GM12878 (cell line): ENCODE data around the gene PDSS1. TPM values are rescaled to one million over a fixed set of nuclear protein-coding genes. Genes with fewer than 3 reads are reported as not detected.
A peak's percentile ranks its signal among the peaks of the same experiment; 100 is the strongest.

ENCODE experiments used
- ATAC-seq: fragments of 200-7000 bp; cut with Tn5 transposase; 3 replicates; pipeline ENCODE4 v1.9.1; 2020; ENCODE audit warnings: mild to moderate bottlenecking, moderate library complexity
- BruUV-seq: library from RNA; stranded (reverse); fragments of 400-500 nt; replicated peaks from 2 replicates; lab custom pipeline; 2021; lab: Mats Ljungman, UMichigan
- CTCF ChIA-PET: fragments of 300-600 bp; sonication (Branson Sonifier 250); formaldehyde crosslinking; extraction: SDS; loops from one replicate; lab custom pipeline; 2021; ENCODE audit warnings: inconsistent platforms; lab: Yijun Ruan, JAX
- POLR2A ChIA-PET: fragments of 350-600 bp; formaldehyde crosslinking; extraction: SDS; loops from one replicate; lab custom pipeline; 2021; ENCODE audit warnings: inconsistent platforms; lab: Charles Lee
- RAD21 ChIA-PET: fragments of 300-600 bp; sonication (Branson Sonifier 250); formaldehyde crosslinking; loops from one replicate; lab custom pipeline; 2023; ENCODE audit warnings: antibody characterized with exemption; ENCODE audit not compliant: unreplicated experiment; lab: Charles Lee
- SMC1A ChIA-PET: fragments of 300-600 bp; sonication (Branson Sonifier 250); formaldehyde crosslinking; loops from one replicate; lab custom pipeline; 2023; ENCODE audit not compliant: unreplicated experiment, uncharacterized antibody; lab: Charles Lee
- DNase-seq: peaks from one replicate; pipeline ENCODE4 v3.0.0-alpha.2; 2011; ENCODE audit warnings: low read depth, low spot score
- FAIRE-seq: peaks from 3 replicates; lab custom pipeline; 2011; peaks lifted over from hg19 to GRCh38; lab: Jason Lieb, UNC
- H2AFZ ChIP-seq: 2 replicates; pipeline ENCODE4 v1.6.0; 2011; ENCODE audit warnings: low read depth, low read length, control low read depth; ENCODE audit not compliant: control insufficient read depth
- H3K27ac ChIP-seq: 2 replicates; pipeline ENCODE4 v1.5.1; 2011; ENCODE audit warnings: control low read depth; ENCODE audit not compliant: control insufficient read depth, insufficient read depth
- H3K27me3 ChIP-seq, 2 experiments: replicated peaks in 1 of 2; 2 replicates each; pipeline versions ENCODE4 v1.6.0 to v1.6.1; 2011; ENCODE audit warnings: low read length in 1 of 2; ENCODE audit not compliant: control insufficient read depth in 2 of 2, insufficient read depth in 2 of 2
- H3K36me3 ChIP-seq, 2 experiments: 2 replicates each; pipeline ENCODE4 v1.5.1; 2011; ENCODE audit warnings: low read length in 1 of 2; ENCODE audit not compliant: control insufficient read depth in 2 of 2, insufficient read depth in 2 of 2
- H3K4me1 ChIP-seq: 2 replicates; pipeline ENCODE4 v1.6.1; 2011; ENCODE audit warnings: mild to moderate bottlenecking, low read length, moderate library complexity, mixed read lengths; ENCODE audit not compliant: control insufficient read depth, insufficient read depth
- H3K4me2 ChIP-seq: 2 replicates; pipeline ENCODE4 v1.6.0; 2011; ENCODE audit warnings: control low read depth; ENCODE audit not compliant: control insufficient read depth, insufficient read depth
- H3K4me3 ChIP-seq: fragments of 200-600 bp; sonication (generic); 2 replicates; pipeline ENCODE4 v1.5.1; 2016
- H3K79me2 ChIP-seq: 2 replicates; pipeline ENCODE4 v1.6.0; 2011; ENCODE audit warnings: low read length; ENCODE audit not compliant: control insufficient read depth, insufficient read depth
- H3K9ac ChIP-seq: 2 replicates; pipeline ENCODE4 v1.8.0; 2011; ENCODE audit warnings: low read length, control low read depth, mixed read lengths; ENCODE audit not compliant: control insufficient read depth, insufficient read depth
- H3K9me3 ChIP-seq: replicated peaks from 3 replicates; pipeline ENCODE4 v1.5.1; 2011; ENCODE audit warnings: mild to moderate bottlenecking, low read length; ENCODE audit not compliant: control insufficient read depth, insufficient read depth
- H4K20me1 ChIP-seq: 2 replicates; pipeline ENCODE4 v1.6.0; 2011; ENCODE audit not compliant: control insufficient read depth, insufficient read depth
- BCL3 ChIP-seq: IDR thresholded peaks from 2 replicates; pipeline ENCODE4 v1.6.1; 2011; ENCODE audit warnings: borderline replicate concordance, low read depth, mild to moderate bottlenecking, moderate library complexity, low read length; ENCODE audit not compliant: insufficient read depth, poor library complexity, severe bottlenecking
- CBFB ChIP-seq: IDR thresholded peaks from 2 replicates; pipeline ENCODE4 v1.6.1; 2016; ENCODE audit warnings: antibody characterized with exemption, low read depth
- CUX1 ChIP-seq: IDR thresholded peaks from 2 replicates; pipeline ENCODE4 v1.6.1; 2012; ENCODE audit warnings: improper control_type of control experiment, low read depth, low read length; ENCODE audit not compliant: insufficient replicate concordance
- E2F8 ChIP-seq: fragments of 450-650 bp; IDR thresholded peaks from 2 replicates; pipeline ENCODE4 v1.6.1; 2018; ENCODE audit warnings: mild to moderate bottlenecking, low read depth, moderate library complexity; ENCODE audit not compliant: partially characterized antibody
- FOXK2 ChIP-seq: fragments of 450-650 bp; IDR thresholded peaks from 2 replicates; pipeline ENCODE4 v1.6.1; 2017; ENCODE audit warnings: mild to moderate bottlenecking, moderate library complexity
- PBX3 ChIP-seq: IDR thresholded peaks from 2 replicates; pipeline ENCODE4 v1.6.1; 2011; ENCODE audit warnings: mild to moderate bottlenecking, low read depth, low read length, moderate library complexity; ENCODE audit not compliant: insufficient replicate concordance
- POLR2AphosphoS2 ChIP-seq: IDR thresholded peaks from 2 replicates; pipeline ENCODE4 v1.6.1; 2011; ENCODE audit warnings: low read depth, mild to moderate bottlenecking, low read length, improper control_type of control experiment, moderate library complexity
- RUNX3 ChIP-seq: IDR thresholded peaks from 2 replicates; pipeline ENCODE4 v1.6.1; 2012; ENCODE audit warnings: low read length, inconsistent platforms
- WRNIP1 ChIP-seq: IDR thresholded peaks from 2 replicates; pipeline ENCODE4 v1.6.1; 2011; ENCODE audit warnings: low read depth, low read length, improper control_type of control experiment, borderline replicate concordance
- WGBS: methylation state at CpG from one replicate; pipeline ENCODE4 v1.1.6; 2016; ENCODE audit warnings: low lambda C conversion rate; ENCODE audit not compliant: insufficient replicate concordance, insufficient coverage; ENCODE audit errors: missing lambda C conversion rate; 5-methylcytosine and 5-hydroxymethylcytosine counted together
- in situ Hi-C: fragments of 300-500 bp; cut with MboI; formaldehyde crosslinking; loops from 9 replicates; pipeline ENCODE4 v1.14.3; 2018; ENCODE audit warnings: mixed read lengths
- intact Hi-C: fragments of 100-400 bp; cut with micrococcal nuclease; formaldehyde crosslinking; loops from one replicate; pipeline ENCODE4 v1.14.2; 2022; ENCODE audit not compliant: unreplicated experiment
- polyA plus RNA-seq, 11 experiments: library from polyadenylated mRNA; depleted of rRNA in 4 of 11; unstranded in 6 of 11; stranded (reverse) in 5 of 11; fragments of >200 nt; fragmentation: Nextera tagmentation in 4 of 11; fragmentation: Illumina TruSeq in 1 of 11; extraction: Ambion mirVana in 4 of 11; extraction: Trizol in 1 of 11; gene quantifications; 1 replicate in 1 of 11; 2 replicates in 10 of 11; pipeline versions ENCODE4 v1.2.1 to v1.2.3, GENCODE V29; 2011 to 2016; ENCODE audit warnings: inconsistent platforms in 2 of 11, missing spikeins in 2 of 11, low read depth in 1 of 11
- total RNA-seq, 4 experiments: library from RNA; depleted of rRNA in 3 of 4; stranded (reverse); fragments of >200 nt in 3 of 4; fragmentation: Illumina TruSeq in 1 of 4; extraction: Trizol in 1 of 4; gene quantifications; 2 replicates each; pipeline versions ENCODE4 v1.2.1 to v1.2.3, GENCODE V29; 2013 to 2021

Gene PDSS1
- total and polyA plus RNA-seq, 10 of the 15 experiments (the other 5 are each of a cell fraction or from before 2014, with no cell fraction given) = 12.2 to 48.2 (median 35.9) TPM

- POLR2A ChIA-PET = interaction anchor here (0.5 to 1.1 kb wide), 5 partner anchors 9 to 156 kb away, joined by 3 to 9 read pairs (median 4); no protein-coding TSS in a partner anchor
- H3K4me2 ChIP-seq = no peak overlapping the region
- TF ChIP-seq E2F8 (no peak), PBX3 (no peak), FOXK2 (no peak), BCL3 (no peak), POLR2AphosphoS2 (no peak), CBFB (peak; percentile 52; the same call in 1 of the 2 replicates), WRNIP1 (no peak), RUNX3 (peak; percentile 84), CUX1 (no peak)
Measured at GRCh38 chr10:26725837-26726727, 28.6 kb downstream of the PDSS1 start.

More at GRCh38 chr10:26725837-26726727, 28.6 kb downstream of the PDSS1 start:
- no TSS peak for BruUV-seq
- 72% methylated on average over 8 of the region's 8 CpGs for WGBS
- ChIA-PET CTCF (interaction anchor here (0.6 to 6.0 kb wide), 64 partner anchors 9 to 634 kb away, joined by 3 to 252 read pairs (median 4); partner anchors contain the start of genes ABI1 and YME1L1), RAD21 (interaction anchor here (0.8 to 6.5 kb wide), 34 partner anchors 10 to 851 kb away, joined by 3 to 175 read pairs (median 5); partner anchors contain the start of genes ABI1 and PDSS1), SMC1A (interaction anchor here (0.5 to 7.5 kb wide), 43 partner anchors 10 to 516 kb away, joined by 3 to 220 read pairs (median 4); partner anchors contain the start of gene ABI1)
- Histone ChIP-seq H3K9ac (no peak overlapping the region), H3K79me2 (no peaks in the 10 kb centered on the region), H4K20me1 (no peaks in the 10 kb centered on the region), H3K4me1 (no peaks in the 10 kb centered on the region), H3K9me3 (no peaks in the 10 kb centered on the region), H3K27ac (no peak overlapping the region), H3K36me3 (peaks cover 3 to 21% of the 10 kb centered on the region in 2 experiments; a peak in 3 of 4 replicates), H3K4me3 (no peak overlapping the region), H2AFZ (no peak overlapping the region), H3K27me3 (no peaks in the 10 kb centered on the region)
- DNase-seq (no peak), ATAC-seq (peak; percentile 81), FAIRE-seq (peak; percentile 93)
- intact Hi-C loops = loop anchor here (1.0 kb wide), 1 partner anchor 156 kb away; no protein-coding TSS in a partner anchor
- in situ Hi-C loops = loop anchor here (5.0 to 10.0 kb wide), 2 partner anchors 151 to 391 kb away; no protein-coding TSS in a partner anchor
